Measurements from ENCODE around the gene LRP3.

DNA sequence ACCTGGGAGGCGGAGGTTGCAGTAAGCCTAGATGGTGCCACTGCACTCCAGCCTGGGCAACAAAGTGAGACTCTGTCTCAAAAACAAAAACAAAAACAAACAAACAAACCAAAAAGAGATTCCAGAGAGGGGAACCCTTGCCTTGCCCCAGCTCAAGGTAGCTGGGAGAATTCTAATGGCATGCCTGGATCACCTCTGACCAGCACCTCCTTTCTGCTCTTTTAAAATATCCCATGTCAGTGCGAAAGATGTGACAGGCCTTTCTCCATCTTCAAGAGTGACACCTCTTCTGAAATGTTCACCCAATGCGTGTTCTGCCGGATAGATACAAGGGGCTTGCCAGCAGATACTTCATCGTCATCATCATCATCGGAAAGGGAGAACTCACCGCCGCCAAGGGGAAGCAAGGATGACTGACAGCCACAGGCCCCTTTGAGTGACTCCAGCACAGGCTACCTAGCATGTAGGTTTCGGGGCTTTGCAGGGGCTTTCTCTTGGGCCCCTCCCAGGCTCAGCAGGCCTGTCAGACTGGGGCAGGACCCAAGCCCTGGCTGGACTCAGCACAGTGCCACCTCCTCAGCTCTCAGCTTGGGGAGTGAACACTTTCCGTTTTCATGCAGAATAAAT is 18.9 kb upstream of the LRP3 start:
- TF ChIP-seq, protein P1, sequence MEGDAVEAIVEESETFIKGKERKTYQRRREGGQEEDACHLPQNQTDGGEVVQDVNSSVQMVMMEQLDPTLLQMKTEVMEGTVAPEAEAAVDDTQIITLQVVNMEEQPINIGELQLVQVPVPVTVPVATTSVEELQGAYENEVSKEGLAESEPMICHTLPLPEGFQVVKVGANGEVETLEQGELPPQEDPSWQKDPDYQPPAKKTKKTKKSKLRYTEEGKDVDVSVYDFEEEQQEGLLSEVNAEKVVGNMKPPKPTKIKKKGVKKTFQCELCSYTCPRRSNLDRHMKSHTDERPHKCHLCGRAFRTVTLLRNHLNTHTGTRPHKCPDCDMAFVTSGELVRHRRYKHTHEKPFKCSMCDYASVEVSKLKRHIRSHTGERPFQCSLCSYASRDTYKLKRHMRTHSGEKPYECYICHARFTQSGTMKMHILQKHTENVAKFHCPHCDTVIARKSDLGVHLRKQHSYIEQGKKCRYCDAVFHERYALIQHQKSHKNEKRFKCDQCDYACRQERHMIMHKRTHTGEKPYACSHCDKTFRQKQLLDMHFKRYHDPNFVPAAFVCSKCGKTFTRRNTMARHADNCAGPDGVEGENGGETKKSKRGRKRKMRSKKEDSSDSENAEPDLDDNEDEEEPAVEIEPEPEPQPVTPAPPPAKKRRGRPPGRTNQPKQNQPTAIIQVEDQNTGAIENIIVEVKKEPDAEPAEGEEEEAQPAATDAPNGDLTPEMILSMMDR (IDR thresholded peaks at IDR 0.05), result no peak
- no peak for TF ChIP-seq EZH2 (IDR thresholded peaks at IDR 0.05; ENCODE audit: borderline replicate concordance, insufficient read depth, low read depth, low read length, poor library complexity, severe bottlenecking)

All from B cell (primary cell).